Measurements from ENCODE around the gene MEF2C. TPM values are rescaled to one million over a fixed set of nuclear protein-coding genes. Genes with fewer than 3 reads are reported as not detected.
A peak's percentile ranks its signal among the peaks of the same experiment; 100 is the strongest.

MEF2C gene
- total RNA-seq, 1 experiment from 2014 or later = 13.0 TPM

DNA sequence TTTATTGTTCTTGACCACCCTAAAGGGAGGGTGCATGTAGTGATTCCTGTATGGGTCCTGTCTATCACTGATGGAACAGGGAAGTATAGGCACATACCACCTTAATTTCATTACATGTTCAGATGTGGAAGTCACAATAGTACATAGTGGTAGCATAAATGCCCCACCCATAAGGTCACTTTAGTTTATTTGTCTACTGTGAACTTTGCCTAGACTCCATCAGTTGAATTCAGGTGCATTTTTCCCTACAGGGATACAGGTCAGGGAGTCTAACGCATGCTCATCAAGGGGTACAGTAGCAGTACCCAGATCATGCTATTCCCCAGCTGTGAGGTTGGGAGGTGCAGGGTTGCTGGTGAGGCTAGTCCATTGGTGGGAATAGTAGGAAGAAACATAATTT lies 175.0 kb downstream of the MEF2C start:
- H3K79me2 ChIP-seq (ENCODE audit: insufficient read depth, low read length) = no peaks in the 10 kb centered on the region
- ATAC-seq = no peak
- H3K27me3 ChIP-seq (ENCODE audit: insufficient read depth, low read length) = no peaks in the 10 kb centered on the region
- ChIA-PET POLR2A (no interaction called here), RAD21 (ENCODE audit: low non-redundant PET in 1 of 2, low total read pairs in 2 of 2, uncharacterized antibody in 2 of 2, unreplicated experiment in 2 of 2) (no interaction called here), CTCF (interaction anchor here (1.6 to 1.8 kb wide), 2 partner anchors 16 to 17 kb away, joined by 4 read pairs; no protein-coding TSS in a partner anchor)
- no peaks in the 10 kb centered on the region for H3K36me3 ChIP-seq (ENCODE audit: control insufficient read depth in 1 of 2, insufficient read depth in 2 of 2, low read length in 2 of 2)
- H3K4me2 ChIP-seq (ENCODE audit: low read length) = peak overlapping the region; percentile 17; the same call in 1 of the 2 replicates
- no peak overlapping the region for H3K27ac ChIP-seq (ENCODE audit: low read depth, low read length)
- H3K4me3 ChIP-seq (replicated peaks in 1 of 2; ENCODE audit: low read depth in 1 of 2, low read length in 2 of 2) = no peak overlapping the region
- peak overlapping the region; percentile 16 for H2AFZ ChIP-seq (ENCODE audit: low read depth, low read length, poor library complexity, severe bottlenecking)
- TF ChIP-seq EZH2 (IDR thresholded peaks at IDR 0.05) (no peak), CEBPB (IDR thresholded peaks at IDR 0.05; ENCODE audit: low read depth) (no peak), SRF (IDR thresholded peaks at IDR 0.05; ENCODE audit: low read depth) (no peak), POLR2A (IDR thresholded peaks at IDR 0.05; ENCODE audit: borderline replicate concordance, extremely low read depth, insufficient read depth, insufficient read length) (no peak), JUND (IDR thresholded peaks at IDR 0.05) (no peak), CBX3 (IDR thresholded peaks at IDR 0.05; ENCODE audit: low read depth) (no peak), ZNF274 (IDR thresholded peaks at IDR 0.05; ENCODE audit: low read depth, low read length) (no peak), EZH2phosphoT487 (IDR thresholded peaks at IDR 0.05; ENCODE audit: borderline replicate concordance) (no peak), RAD21 (IDR thresholded peaks at IDR 0.05; ENCODE audit: low read depth) (no peak), TCF7L2 (IDR thresholded peaks at IDR 0.05; ENCODE audit: borderline replicate concordance, extremely low read depth, insufficient read depth, insufficient read length) (no peak), ZFX (IDR thresholded peaks at IDR 0.05) (no peak), FOSL1 (IDR thresholded peaks at IDR 0.05; ENCODE audit: low read depth) (no peak), POLR2AphosphoS5 (IDR thresholded peaks at IDR 0.05; ENCODE audit: low read depth, low read length) (no peak), EGR1 (IDR thresholded peaks at IDR 0.05; ENCODE audit: low read depth) (no peak)
- TF ChIP-seq, protein P1, sequence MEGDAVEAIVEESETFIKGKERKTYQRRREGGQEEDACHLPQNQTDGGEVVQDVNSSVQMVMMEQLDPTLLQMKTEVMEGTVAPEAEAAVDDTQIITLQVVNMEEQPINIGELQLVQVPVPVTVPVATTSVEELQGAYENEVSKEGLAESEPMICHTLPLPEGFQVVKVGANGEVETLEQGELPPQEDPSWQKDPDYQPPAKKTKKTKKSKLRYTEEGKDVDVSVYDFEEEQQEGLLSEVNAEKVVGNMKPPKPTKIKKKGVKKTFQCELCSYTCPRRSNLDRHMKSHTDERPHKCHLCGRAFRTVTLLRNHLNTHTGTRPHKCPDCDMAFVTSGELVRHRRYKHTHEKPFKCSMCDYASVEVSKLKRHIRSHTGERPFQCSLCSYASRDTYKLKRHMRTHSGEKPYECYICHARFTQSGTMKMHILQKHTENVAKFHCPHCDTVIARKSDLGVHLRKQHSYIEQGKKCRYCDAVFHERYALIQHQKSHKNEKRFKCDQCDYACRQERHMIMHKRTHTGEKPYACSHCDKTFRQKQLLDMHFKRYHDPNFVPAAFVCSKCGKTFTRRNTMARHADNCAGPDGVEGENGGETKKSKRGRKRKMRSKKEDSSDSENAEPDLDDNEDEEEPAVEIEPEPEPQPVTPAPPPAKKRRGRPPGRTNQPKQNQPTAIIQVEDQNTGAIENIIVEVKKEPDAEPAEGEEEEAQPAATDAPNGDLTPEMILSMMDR (IDR thresholded peaks at IDR 0.05 in 2 of 3, conservative IDR thresholded peaks at IDR 0.05 in 1 of 3; ENCODE audit: borderline replicate concordance in 1 of 3, insufficient read depth in 1 of 3, low read depth in 2 of 3, low read length in 2 of 3) = no peak
- TF ChIP-seq, protein P2, sequence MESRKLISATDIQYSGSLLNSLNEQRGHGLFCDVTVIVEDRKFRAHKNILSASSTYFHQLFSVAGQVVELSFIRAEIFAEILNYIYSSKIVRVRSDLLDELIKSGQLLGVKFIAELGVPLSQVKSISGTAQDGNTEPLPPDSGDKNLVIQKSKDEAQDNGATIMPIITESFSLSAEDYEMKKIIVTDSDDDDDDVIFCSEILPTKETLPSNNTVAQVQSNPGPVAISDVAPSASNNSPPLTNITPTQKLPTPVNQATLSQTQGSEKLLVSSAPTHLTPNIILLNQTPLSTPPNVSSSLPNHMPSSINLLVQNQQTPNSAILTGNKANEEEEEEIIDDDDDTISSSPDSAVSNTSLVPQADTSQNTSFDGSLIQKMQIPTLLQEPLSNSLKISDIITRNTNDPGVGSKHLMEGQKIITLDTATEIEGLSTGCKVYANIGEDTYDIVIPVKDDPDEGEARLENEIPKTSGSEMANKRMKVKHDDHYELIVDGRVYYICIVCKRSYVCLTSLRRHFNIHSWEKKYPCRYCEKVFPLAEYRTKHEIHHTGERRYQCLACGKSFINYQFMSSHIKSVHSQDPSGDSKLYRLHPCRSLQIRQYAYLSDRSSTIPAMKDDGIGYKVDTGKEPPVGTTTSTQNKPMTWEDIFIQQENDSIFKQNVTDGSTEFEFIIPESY (IDR thresholded peaks at IDR 0.05; ENCODE audit: extremely low read depth, insufficient replicate concordance, low read length) = no peak
- TF ChIP-seq, protein P3, sequence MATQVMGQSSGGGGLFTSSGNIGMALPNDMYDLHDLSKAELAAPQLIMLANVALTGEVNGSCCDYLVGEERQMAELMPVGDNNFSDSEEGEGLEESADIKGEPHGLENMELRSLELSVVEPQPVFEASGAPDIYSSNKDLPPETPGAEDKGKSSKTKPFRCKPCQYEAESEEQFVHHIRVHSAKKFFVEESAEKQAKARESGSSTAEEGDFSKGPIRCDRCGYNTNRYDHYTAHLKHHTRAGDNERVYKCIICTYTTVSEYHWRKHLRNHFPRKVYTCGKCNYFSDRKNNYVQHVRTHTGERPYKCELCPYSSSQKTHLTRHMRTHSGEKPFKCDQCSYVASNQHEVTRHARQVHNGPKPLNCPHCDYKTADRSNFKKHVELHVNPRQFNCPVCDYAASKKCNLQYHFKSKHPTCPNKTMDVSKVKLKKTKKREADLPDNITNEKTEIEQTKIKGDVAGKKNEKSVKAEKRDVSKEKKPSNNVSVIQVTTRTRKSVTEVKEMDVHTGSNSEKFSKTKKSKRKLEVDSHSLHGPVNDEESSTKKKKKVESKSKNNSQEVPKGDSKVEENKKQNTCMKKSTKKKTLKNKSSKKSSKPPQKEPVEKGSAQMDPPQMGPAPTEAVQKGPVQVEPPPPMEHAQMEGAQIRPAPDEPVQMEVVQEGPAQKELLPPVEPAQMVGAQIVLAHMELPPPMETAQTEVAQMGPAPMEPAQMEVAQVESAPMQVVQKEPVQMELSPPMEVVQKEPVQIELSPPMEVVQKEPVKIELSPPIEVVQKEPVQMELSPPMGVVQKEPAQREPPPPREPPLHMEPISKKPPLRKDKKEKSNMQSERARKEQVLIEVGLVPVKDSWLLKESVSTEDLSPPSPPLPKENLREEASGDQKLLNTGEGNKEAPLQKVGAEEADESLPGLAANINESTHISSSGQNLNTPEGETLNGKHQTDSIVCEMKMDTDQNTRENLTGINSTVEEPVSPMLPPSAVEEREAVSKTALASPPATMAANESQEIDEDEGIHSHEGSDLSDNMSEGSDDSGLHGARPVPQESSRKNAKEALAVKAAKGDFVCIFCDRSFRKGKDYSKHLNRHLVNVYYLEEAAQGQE (IDR thresholded peaks at IDR 0.05; ENCODE audit: low read depth) = no peak
- intact Hi-C loops (cut with micrococcal nuclease) = no loop called here
- H4K20me1 ChIP-seq (ENCODE audit: insufficient read depth) = no peaks in the 10 kb centered on the region
- no peak overlapping the region for H3K9ac ChIP-seq (ENCODE audit: low read length)
- H3K9me2 ChIP-seq (ENCODE audit: insufficient read depth) = no peaks in the 10 kb centered on the region
- peaks cover 0 to 11% of the 10 kb centered on the region in 2 experiments; a peak in 2 of 4 replicates for H3K4me1 ChIP-seq (ENCODE audit: control insufficient read depth in 1 of 2, insufficient read depth in 2 of 2, low read length in 2 of 2)
- no TSS peak for BruUV-seq (replicated peaks)
- H3K9me3 ChIP-seq (ENCODE audit: control insufficient read depth in 1 of 2, insufficient read depth in 1 of 2, low read depth in 1 of 2, low read length in 2 of 2) = no peaks in the 10 kb centered on the region
- no peak for DNase-seq (ENCODE audit: low read depth, low spot score)
